ENCODE results near the gene TSSK2.
A peak's percentile ranks its signal among the peaks of the same experiment; 100 is the strongest.

The TSSK2 gene

GRCh38 chr22:19113429-19113828 lies 17.7 kb upstream of the TSSK2 start:
- no peaks in the 10 kb centered on the region for H3K27me3 ChIP-seq (ENCODE audit: control insufficient read depth in 2 of 2, insufficient read depth in 2 of 2, low read length in 2 of 2)
- no peak overlapping the region for H3K9ac ChIP-seq (ENCODE audit: low read depth in 1 of 2, low read length in 2 of 2)
- H3K27ac ChIP-seq (ENCODE audit: low read depth in 2 of 2, low read length in 2 of 2): no peak overlapping the region
- H3K4me1 ChIP-seq (ENCODE audit: control insufficient read depth in 2 of 2, insufficient read depth in 2 of 2, low read length in 2 of 2): peaks cover 22 to 26% of the 10 kb centered on the region in 2 donors
- H3K9me3 ChIP-seq (ENCODE audit: control insufficient read depth in 2 of 2, low read length in 2 of 2): no peaks in the 10 kb centered on the region
- no peak overlapping the region for H3K4me3 ChIP-seq (ENCODE audit: low read length in 2 of 2)
- peaks cover 2 to 6% of the 10 kb centered on the region in 2 donors for H3K36me3 ChIP-seq (ENCODE audit: control insufficient read depth in 2 of 2, insufficient read depth in 2 of 2, low read length in 2 of 2)

GRCh38 chr22:19114984-19115552 lies 16.0 kb upstream of the TSSK2 start:
- no peak overlapping the region for H3K4me3 ChIP-seq (ENCODE audit: low read length in 2 of 2)
- no peaks in the 10 kb centered on the region for H3K27me3 ChIP-seq (ENCODE audit: control insufficient read depth in 2 of 2, insufficient read depth in 2 of 2, low read length in 2 of 2)
- H3K36me3 ChIP-seq (ENCODE audit: control insufficient read depth in 2 of 2, insufficient read depth in 2 of 2, low read length in 2 of 2): peaks cover 2 to 6% of the 10 kb centered on the region in 2 donors
- H3K9me3 ChIP-seq (ENCODE audit: control insufficient read depth in 2 of 2, low read length in 2 of 2): no peaks in the 10 kb centered on the region
- H3K27ac ChIP-seq (ENCODE audit: low read depth in 2 of 2, low read length in 2 of 2): no peak overlapping the region
- no peak overlapping the region for H3K9ac ChIP-seq (ENCODE audit: low read depth in 1 of 2, low read length in 2 of 2)
- H3K4me1 ChIP-seq (ENCODE audit: control insufficient read depth in 2 of 2, insufficient read depth in 2 of 2, low read length in 2 of 2): peaks cover 29 to 31% of the 10 kb centered on the region in 2 donors

GRCh38 chr22:19115628-19116027 lies 15.5 kb upstream of the TSSK2 start:
- no peaks in the 10 kb centered on the region for H3K9me3 ChIP-seq (ENCODE audit: control insufficient read depth in 2 of 2, low read length in 2 of 2)
- no peak overlapping the region for H3K4me3 ChIP-seq (ENCODE audit: low read length in 2 of 2)
- no peak overlapping the region for H3K9ac ChIP-seq (ENCODE audit: low read depth in 1 of 2, low read length in 2 of 2)
- peaks cover 2 to 6% of the 10 kb centered on the region in 2 donors for H3K36me3 ChIP-seq (ENCODE audit: control insufficient read depth in 2 of 2, insufficient read depth in 2 of 2, low read length in 2 of 2)
- no peak overlapping the region for H3K27ac ChIP-seq (ENCODE audit: low read depth in 2 of 2, low read length in 2 of 2)
- peaks cover 31 to 33% of the 10 kb centered on the region in 2 donors for H3K4me1 ChIP-seq (ENCODE audit: control insufficient read depth in 2 of 2, insufficient read depth in 2 of 2, low read length in 2 of 2)
- H3K27me3 ChIP-seq (ENCODE audit: control insufficient read depth in 2 of 2, insufficient read depth in 2 of 2, low read length in 2 of 2): no peaks in the 10 kb centered on the region

- Histone ChIP-seq H3K4me1 (ENCODE audit: control insufficient read depth in 2 of 2, insufficient read depth in 2 of 2, low read length in 2 of 2) (peaks cover 36 to 42% of the 10 kb centered on the region in 2 donors), H3K27ac (ENCODE audit: low read depth in 2 of 2, low read length in 2 of 2) (peak overlapping the region; percentile 26 to 30), H3K4me3 (ENCODE audit: low read length in 2 of 2) (peak overlapping the region in 1 of 2 donors; percentile 33), H3K36me3 (ENCODE audit: control insufficient read depth in 2 of 2, insufficient read depth in 2 of 2, low read length in 2 of 2) (peaks cover 2 to 6% of the 10 kb centered on the region in 2 donors), H3K27me3 (ENCODE audit: control insufficient read depth in 2 of 2, insufficient read depth in 2 of 2, low read length in 2 of 2) (no peaks in the 10 kb centered on the region), H3K9me3 (ENCODE audit: control insufficient read depth in 2 of 2, low read length in 2 of 2) (no peaks in the 10 kb centered on the region), H3K9ac (ENCODE audit: low read depth in 1 of 2, low read length in 2 of 2) (no peak overlapping the region)
Measured at GRCh38 chr22:19117111-19117512, 14.0 kb upstream of the TSSK2 start.

GRCh38 chr22:19118329-19118880 lies 12.7 kb upstream of the TSSK2 start:
- peaks cover 43 to 47% of the 10 kb centered on the region in 2 donors for H3K4me1 ChIP-seq (ENCODE audit: control insufficient read depth in 2 of 2, insufficient read depth in 2 of 2, low read length in 2 of 2)
- H3K27ac ChIP-seq (ENCODE audit: low read depth in 2 of 2, low read length in 2 of 2): no peak overlapping the region
- no peaks in the 10 kb centered on the region for H3K27me3 ChIP-seq (ENCODE audit: control insufficient read depth in 2 of 2, insufficient read depth in 2 of 2, low read length in 2 of 2)
- no peak overlapping the region for H3K4me3 ChIP-seq (ENCODE audit: low read length in 2 of 2)
- H3K9me3 ChIP-seq (ENCODE audit: control insufficient read depth in 2 of 2, low read length in 2 of 2): no peaks in the 10 kb centered on the region
- H3K36me3 ChIP-seq (ENCODE audit: control insufficient read depth in 2 of 2, insufficient read depth in 2 of 2, low read length in 2 of 2): peaks cover 2 to 6% of the 10 kb centered on the region in 2 donors
- no peak overlapping the region for H3K9ac ChIP-seq (ENCODE audit: low read depth in 1 of 2, low read length in 2 of 2)

GRCh38 chr22:19119949-19120348 lies 11.2 kb upstream of the TSSK2 start:
- H3K4me1 ChIP-seq (ENCODE audit: control insufficient read depth in 2 of 2, insufficient read depth in 2 of 2, low read length in 2 of 2): peaks cover 43 to 47% of the 10 kb centered on the region in 2 donors

GRCh38 chr22:19120829-19121630 lies 10.1 kb upstream of the TSSK2 start:
- H3K9ac ChIP-seq (ENCODE audit: low read depth in 1 of 2, low read length in 2 of 2): peak overlapping the region; percentile 87
- H3K27ac ChIP-seq (ENCODE audit: low read depth in 2 of 2, low read length in 2 of 2): peak overlapping the region; percentile 96 to 97
- peaks cover 43 to 46% of the 10 kb centered on the region in 2 donors for H3K4me1 ChIP-seq (ENCODE audit: control insufficient read depth in 2 of 2, insufficient read depth in 2 of 2, low read length in 2 of 2)
- peak overlapping the region; percentile 86 to 88 for H3K4me3 ChIP-seq (ENCODE audit: low read length in 2 of 2)
- H3K9me3 ChIP-seq (ENCODE audit: control insufficient read depth in 2 of 2, low read length in 2 of 2): no peaks in the 10 kb centered on the region
- H3K27me3 ChIP-seq (ENCODE audit: control insufficient read depth in 2 of 2, insufficient read depth in 2 of 2, low read length in 2 of 2): no peaks in the 10 kb centered on the region
- H3K36me3 ChIP-seq (ENCODE audit: control insufficient read depth in 2 of 2, insufficient read depth in 2 of 2, low read length in 2 of 2): peaks cover 0 to 2% of the 10 kb centered on the region in 2 donors

More at GRCh38 chr22:19119949-19120348, 11.2 kb upstream of the TSSK2 start:
- Histone ChIP-seq H3K9ac (ENCODE audit: low read depth in 1 of 2, low read length in 2 of 2) (no peak overlapping the region), H3K27me3 (ENCODE audit: control insufficient read depth in 2 of 2, insufficient read depth in 2 of 2, low read length in 2 of 2) (no peaks in the 10 kb centered on the region), H3K27ac (ENCODE audit: low read depth in 2 of 2, low read length in 2 of 2) (no peak overlapping the region), H3K36me3 (ENCODE audit: control insufficient read depth in 2 of 2, insufficient read depth in 2 of 2, low read length in 2 of 2) (peaks cover 2 to 3% of the 10 kb centered on the region in 2 donors), H3K9me3 (ENCODE audit: control insufficient read depth in 2 of 2, low read length in 2 of 2) (no peaks in the 10 kb centered on the region), H3K4me3 (ENCODE audit: low read length in 2 of 2) (peak overlapping the region in 1 of 2 donors; percentile 2)

GRCh38 chr22:19121631-19122142 lies 9.4 kb upstream of the TSSK2 start:
- Histone ChIP-seq H3K9ac (ENCODE audit: low read depth in 1 of 2, low read length in 2 of 2) (peak overlapping the region; percentile 87 to 90), H3K4me1 (ENCODE audit: control insufficient read depth in 2 of 2, insufficient read depth in 2 of 2, low read length in 2 of 2) (peaks cover 39 to 43% of the 10 kb centered on the region in 2 donors), H3K4me3 (ENCODE audit: low read length in 2 of 2) (peak overlapping the region; percentile 86 to 88), H3K9me3 (ENCODE audit: control insufficient read depth in 2 of 2, low read length in 2 of 2) (no peaks in the 10 kb centered on the region), H3K36me3 (ENCODE audit: control insufficient read depth in 2 of 2, insufficient read depth in 2 of 2, low read length in 2 of 2) (no peaks in the 10 kb centered on the region), H3K27me3 (ENCODE audit: control insufficient read depth in 2 of 2, insufficient read depth in 2 of 2, low read length in 2 of 2) (no peaks in the 10 kb centered on the region), H3K27ac (ENCODE audit: low read depth in 2 of 2, low read length in 2 of 2) (peak overlapping the region; percentile 96 to 97)

GRCh38 chr22:19122143-19122751 lies 8.9 kb upstream of the TSSK2 start, which contains the start of gene DGCR2:
TSS of gene DGCR2 (minus strand) at chr22:19122412. CDS start at chr22:19122206, 206 bp downstream.
- no peaks in the 10 kb centered on the region for H3K9me3 ChIP-seq (ENCODE audit: control insufficient read depth in 2 of 2, low read length in 2 of 2)
- peak within 1 kb of the TSS; percentile 87 to 90 for H3K9ac ChIP-seq (ENCODE audit: low read depth in 1 of 2, low read length in 2 of 2)
- peaks cover 34 to 38% of the 10 kb centered on the region in 2 donors for H3K4me1 ChIP-seq (ENCODE audit: control insufficient read depth in 2 of 2, insufficient read depth in 2 of 2, low read length in 2 of 2)
- H3K27me3 ChIP-seq (ENCODE audit: control insufficient read depth in 2 of 2, insufficient read depth in 2 of 2, low read length in 2 of 2): no peaks in the 10 kb centered on the region
- H3K4me3 ChIP-seq (ENCODE audit: low read length in 2 of 2): peak within 1 kb of the TSS; percentile 86 to 88
- H3K36me3 ChIP-seq (ENCODE audit: control insufficient read depth in 2 of 2, insufficient read depth in 2 of 2, low read length in 2 of 2): no peaks in the 10 kb centered on the region
- peak within 1 kb of the TSS; percentile 96 to 97 for H3K27ac ChIP-seq (ENCODE audit: low read depth in 2 of 2, low read length in 2 of 2)
